Measurements from ENCODE around the gene MYL6. TPM values are rescaled to one million over a fixed set of nuclear protein-coding genes. Genes with fewer than 3 reads are reported as not detected.
"Not testable (repeated sequence)": the region's sequence is repeated elsewhere in the genome, so short reads cannot be mapped to it uniquely, and the experiment has no call there.

The MYL6 gene
- total RNA-seq, 2 donors from 2014 or later: 1,587 to 1,792 TPM

GRCh38 chr12:56155256-56155845 is 2.8 kb upstream of the MYL6 start:
- Histone ChIP-seq H3K4me3 (no peak overlapping the region), H3K27ac (no peak overlapping the region), H3K27me3 (replicated peaks; ENCODE audit: insufficient read depth) (no peaks in the 10 kb centered on the region), H3K36me3 (peaks cover 0 to 7% of the 10 kb centered on the region in 2 donors), H3K9me3 (no peaks in the 10 kb centered on the region), H3K4me1 (replicated peaks) (peaks cover 14% of the 10 kb centered on the region)
- 91% methylated on average over 11 of the region's 11 CpGs for WGBS
- TF ChIP-seq POLR2A (IDR thresholded peaks at IDR 0.05): no peak
- TF ChIP-seq POLR2AphosphoS5 (IDR thresholded peaks at IDR 0.05): no peak
- no peak for TF ChIP-seq CTCF (IDR thresholded peaks at IDR 0.05)
- intact Hi-C loops (cut with DNase I): loop anchor here (5.0 kb wide), 1 partner anchor 38 kb away; the partner anchor contains the start of genes RPL41 and ZC3H10
- no peak for DNase-seq (ENCODE audit: low spot score)

- H3K27ac ChIP-seq: peak overlapping the region; percentile 97 to 98
- not testable (repeated sequence) for H3K9me3 ChIP-seq; DNase-seq (ENCODE audit: low spot score); H3K27me3 ChIP-seq (replicated peaks; ENCODE audit: insufficient read depth)
- H3K4me3 ChIP-seq: peak overlapping the region; percentile 58 to 71
- intact Hi-C loops (cut with DNase I): loop anchor here (5.0 kb wide), 1 partner anchor 39 kb away; the partner anchor contains the start of genes RPL41 and ZC3H10
- H3K36me3 ChIP-seq: peaks cover 0 to 12% of the 10 kb centered on the region in 2 donors
- H3K4me1 ChIP-seq (replicated peaks): peaks cover 13% of the 10 kb centered on the region
- 87% methylated on average over 21 of the region's 21 CpGs for WGBS
Observed at GRCh38 chr12:56156464-56157200, 1.5 kb upstream of the MYL6 start.

GRCh38 chr12:56157201-56158028 is 744 bp upstream of the MYL6 start:
- 3% methylated on average over 45 of the region's 45 CpGs for WGBS
- DNase-seq (ENCODE audit: low spot score): peak; percentile 75
- intact Hi-C loops (cut with DNase I): loop anchor here (2.0 to 5.0 kb wide), 2 partner anchors 31 to 40 kb away; partner anchors contain the start of genes RPL41 and ZC3H10
- H3K27me3 ChIP-seq (replicated peaks; ENCODE audit: insufficient read depth): no peaks in the 10 kb centered on the region
- TF ChIP-seq CTCF (IDR thresholded peaks at IDR 0.05) (peak; percentile 45 to 79 (median 62)), POLR2AphosphoS5 (IDR thresholded peaks at IDR 0.05) (peak; percentile 47), POLR2A (IDR thresholded peaks at IDR 0.05) (peak; percentile 59)
- peaks cover 2 to 12% of the 10 kb centered on the region in 2 donors for H3K36me3 ChIP-seq
- H3K27ac ChIP-seq: peak overlapping the region; percentile 97 to 98
- H3K4me1 ChIP-seq (replicated peaks): peaks cover 12% of the 10 kb centered on the region
- H3K4me3 ChIP-seq: peak overlapping the region; percentile 58 to 71
- no peaks in the 10 kb centered on the region for H3K9me3 ChIP-seq

- Histone ChIP-seq H3K4me3 (peak overlapping the region; percentile 58 to 71), H3K9me3 (no peaks in the 10 kb centered on the region), H3K27ac (peak overlapping the region; percentile 97 to 98), H3K4me1 (replicated peaks) (peaks cover 12% of the 10 kb centered on the region), H3K27me3 (replicated peaks; ENCODE audit: insufficient read depth) (no peaks in the 10 kb centered on the region), H3K36me3 (peaks cover 5 to 12% of the 10 kb centered on the region in 2 donors)
- WGBS: 0% methylated on average over 6 of the region's 6 CpGs
- DNase-seq (ENCODE audit: low spot score): peak; percentile 88
- TF ChIP-seq POLR2AphosphoS5 (IDR thresholded peaks at IDR 0.05) (peak; percentile 94), CTCF (IDR thresholded peaks at IDR 0.05) (peak in 1 of 4 experiments; percentile 19), POLR2A (IDR thresholded peaks at IDR 0.05) (peak; percentile 78)
- intact Hi-C loops (cut with DNase I): loop anchor here (2.0 to 5.0 kb wide), 2 partner anchors 32 to 42 kb away; partner anchors contain the start of genes RPL41 and ZC3H10
Observed at GRCh38 chr12:56158926-56159461, 835 bp downstream of the MYL6 start.
